DLD1 (cell line): ENCODE data around the gene MAPK8.
"Not testable (repeated sequence)": the region's sequence is repeated elsewhere in the genome, so short reads cannot be mapped to it uniquely, and the experiment has no call there.

Source experiments
- in situ Hi-C: cut with HindIII; loops from 2 replicates; pipeline ENCODE4 v1.10.0; 2017; ENCODE audit warnings: low sequenced_read_pairs

The MAPK8 gene

DNA sequence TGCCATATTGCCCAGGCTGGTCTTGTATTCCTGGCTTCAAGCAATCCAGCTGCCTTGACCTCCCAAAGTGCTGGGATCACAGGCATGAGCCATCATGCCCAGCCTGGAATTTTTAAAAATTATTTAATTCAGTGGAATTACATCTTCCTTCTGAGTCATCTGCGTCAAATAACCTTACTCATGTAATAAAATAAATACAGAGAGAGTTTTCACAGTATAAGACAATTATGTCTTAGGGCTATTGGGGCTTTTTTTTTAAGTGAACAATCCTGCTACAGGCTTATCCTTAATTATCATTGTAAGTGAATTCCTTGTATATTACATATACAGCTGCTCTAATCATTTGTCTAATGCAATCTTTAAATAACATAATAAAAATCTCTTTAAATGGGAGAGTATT lies 108.3 kb downstream of the MAPK8 start:
- in situ Hi-C loops: no loop called here

DNA sequence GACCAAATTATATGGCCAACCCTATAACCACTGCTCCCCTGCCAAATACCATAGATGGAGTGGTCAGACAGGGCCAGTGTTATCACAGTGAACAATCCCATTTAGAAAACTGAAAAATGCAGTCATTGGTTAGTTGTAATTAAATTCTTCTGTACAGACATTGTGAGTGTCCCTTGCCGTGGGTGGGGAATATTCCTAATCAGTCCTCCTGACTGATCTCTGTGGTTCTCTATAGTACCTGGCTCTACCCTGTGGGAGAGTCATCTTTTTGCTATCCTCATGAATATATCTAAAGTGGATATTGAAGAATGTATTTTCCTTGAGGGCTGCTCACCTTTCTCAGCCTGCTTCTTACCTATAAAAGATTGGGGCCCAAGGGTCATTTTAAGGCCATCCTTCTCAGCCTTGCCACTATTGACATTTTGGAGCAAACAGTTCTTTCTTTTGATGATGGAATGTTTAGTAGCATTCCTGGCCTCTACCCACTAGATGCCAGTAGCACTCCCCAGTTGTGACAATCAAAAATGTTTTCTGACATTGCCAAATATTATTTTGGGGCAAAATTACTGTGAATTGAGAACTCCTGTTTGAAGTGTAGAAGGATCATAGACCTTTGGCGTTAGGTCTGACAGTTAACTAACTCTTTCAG lies 110.2 kb downstream of the MAPK8 start:
- in situ Hi-C loops: no loop called here

DNA sequence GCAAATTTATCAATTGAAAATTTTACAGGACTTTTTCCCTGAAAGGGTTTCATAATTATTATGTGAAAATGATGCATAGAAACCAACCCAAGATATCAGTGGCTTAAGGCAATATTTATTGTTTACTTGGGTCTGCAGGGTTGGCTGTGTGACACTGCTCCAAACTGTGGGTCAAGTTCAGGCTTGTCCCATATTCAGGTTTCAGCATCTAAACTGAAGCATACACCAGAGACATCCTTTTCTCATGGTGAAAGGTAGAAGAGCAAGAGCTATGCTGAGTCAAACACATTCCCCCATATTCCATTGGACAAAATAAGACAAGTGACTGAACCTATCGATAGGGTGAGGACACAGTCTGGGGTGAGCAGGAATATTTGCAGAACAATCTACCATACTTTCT lies 110.9 kb downstream of the MAPK8 start:
- in situ Hi-C loops: no loop called here

DNA sequence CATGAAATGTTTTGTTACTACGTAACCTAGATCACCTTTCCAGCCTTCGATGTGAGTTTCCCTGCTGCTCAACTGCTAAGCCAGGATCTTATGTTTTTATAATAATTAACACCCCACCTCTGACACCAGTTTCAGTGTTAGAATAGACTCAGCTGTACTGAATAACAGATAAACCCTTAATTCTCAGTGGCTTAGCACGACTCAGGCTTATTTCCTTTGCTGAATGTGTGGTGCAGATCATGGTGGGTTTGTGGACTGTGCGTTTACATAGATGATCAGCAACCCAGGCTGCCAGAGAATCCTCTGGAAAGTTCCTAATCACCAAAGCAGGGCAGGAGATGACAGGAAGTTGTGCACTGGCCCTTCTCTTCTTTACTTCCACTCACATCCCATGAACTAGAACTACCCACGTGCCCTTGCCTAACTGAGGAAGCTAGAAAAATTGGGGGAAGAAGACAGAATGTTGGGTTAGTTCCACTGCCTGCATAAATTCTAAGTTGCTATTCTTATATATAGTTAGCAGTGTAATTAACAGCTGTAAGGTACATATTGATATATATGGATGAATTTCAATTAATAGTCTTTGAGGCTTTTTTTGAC lies 111.8 kb downstream of the MAPK8 start:
- in situ Hi-C loops: no loop called here

GRCh38 chr10:48419714-48420113 lies 113.2 kb downstream of the MAPK8 start:
- in situ Hi-C loops: no loop called here

DNA sequence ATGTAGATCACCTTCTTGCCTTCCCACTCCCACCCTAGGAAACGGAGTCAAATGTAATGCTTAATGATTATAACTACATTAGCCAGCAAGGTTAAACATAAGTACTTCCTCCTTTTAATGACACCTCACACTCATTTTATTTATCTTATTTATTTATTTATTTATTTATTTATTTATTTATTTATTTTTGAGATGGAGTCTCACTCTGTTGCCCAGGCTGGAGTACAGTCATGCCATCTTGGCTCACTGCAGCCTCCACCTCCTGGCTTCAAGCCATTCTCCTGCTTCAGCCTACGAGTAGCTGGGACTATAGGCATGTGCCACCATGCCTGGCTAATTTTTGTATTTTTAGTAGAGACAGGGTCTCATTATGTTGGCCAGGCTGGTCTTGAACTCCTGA lies 115.4 kb downstream of the MAPK8 start:
- in situ Hi-C loops: not testable (repeated sequence)

DNA sequence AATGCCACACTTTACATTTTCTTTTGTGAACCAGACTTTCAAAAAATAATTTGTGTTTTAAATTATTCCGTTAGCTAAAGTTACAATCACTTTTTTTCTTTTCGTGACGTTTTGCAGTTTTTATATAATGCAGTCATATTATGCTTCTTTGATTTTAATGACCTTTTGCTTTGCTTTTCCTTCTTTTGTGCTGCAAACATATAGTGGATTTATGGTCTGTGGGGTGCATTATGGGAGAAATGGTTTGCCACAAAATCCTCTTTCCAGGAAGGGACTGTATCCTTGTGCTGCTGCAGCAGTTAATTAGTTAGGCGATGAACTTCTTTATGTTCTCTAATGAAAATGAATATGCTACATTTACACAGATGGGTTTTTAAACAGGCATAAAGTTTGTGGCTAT lies 117.4 kb downstream of the MAPK8 start:
- in situ Hi-C loops: no loop called here

DNA sequence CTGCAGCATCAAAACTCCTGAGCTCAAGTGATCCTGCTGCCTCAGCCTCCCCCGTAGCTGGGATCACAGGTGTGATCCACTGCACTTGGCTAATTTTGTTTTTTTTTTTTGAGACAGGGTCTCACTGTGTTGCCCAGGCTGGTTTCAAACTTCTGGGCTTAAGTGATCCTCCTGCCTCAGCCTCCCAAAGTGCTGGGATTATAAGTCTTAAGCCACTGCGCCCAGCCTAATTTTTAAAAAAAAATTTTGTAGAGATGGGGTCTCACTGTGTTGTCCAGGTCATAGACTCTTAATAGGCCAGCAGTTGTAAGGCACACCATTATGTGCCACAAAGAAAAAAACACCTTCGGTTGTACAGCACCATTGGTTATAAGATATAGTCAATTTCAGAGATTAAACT lies 122.4 kb downstream of the MAPK8 start:
- in situ Hi-C loops: loop anchor here (25.0 kb wide), 1 partner anchor 1892 kb away; no protein-coding TSS in a partner anchor

- in situ Hi-C loops: loop anchor here (25.0 kb wide), 1 partner anchor 1892 kb away; no protein-coding TSS in a partner anchor
Measured at GRCh38 chr10:48429309-48429708, 122.8 kb downstream of the MAPK8 start.

GRCh38 chr10:48430402-48430993 lies 124.0 kb downstream of the MAPK8 start:
- in situ Hi-C loops: loop anchor here (25.0 kb wide), 1 partner anchor 1893 kb away; no protein-coding TSS in a partner anchor

DNA sequence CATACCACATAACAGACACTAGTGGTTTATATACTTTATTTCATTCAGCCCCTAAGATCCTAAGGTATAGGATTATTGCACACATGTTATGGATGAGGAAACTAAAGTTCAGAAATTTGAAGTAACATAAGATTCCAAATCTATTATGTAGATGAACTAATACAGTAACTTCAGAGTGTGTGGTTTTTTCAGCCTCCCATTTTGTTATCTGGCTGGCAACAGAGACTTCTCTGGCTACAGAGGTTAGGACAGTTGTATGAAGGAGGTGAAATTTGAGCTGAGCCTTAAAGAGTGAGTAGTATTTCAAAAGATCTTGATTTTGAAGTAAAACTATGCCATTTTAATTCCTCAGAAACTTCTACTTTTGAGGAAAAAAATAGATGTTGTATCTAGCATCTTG lies 125.4 kb downstream of the MAPK8 start:
- in situ Hi-C loops: loop anchor here (25.0 kb wide), 1 partner anchor 1895 kb away; no protein-coding TSS in a partner anchor

DNA sequence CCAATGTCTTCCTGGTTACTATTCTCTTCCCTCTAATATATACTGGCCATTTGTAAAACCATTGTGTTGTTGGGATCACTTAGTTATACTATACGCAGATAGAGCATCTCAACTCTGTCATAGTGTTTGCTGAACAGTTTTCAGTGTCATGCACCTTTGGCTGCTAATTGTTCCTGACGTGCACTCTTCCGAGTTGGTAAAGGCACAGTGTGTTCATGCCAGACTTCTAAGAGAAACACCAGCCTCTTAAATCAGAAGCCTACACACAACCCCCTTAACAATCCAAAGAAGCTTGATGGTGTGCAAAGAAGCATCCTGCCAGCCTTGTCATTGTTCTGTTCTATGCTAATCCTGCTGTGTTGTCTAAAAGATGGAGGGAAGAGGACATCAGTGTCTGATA lies 131.1 kb downstream of the MAPK8 start:
- in situ Hi-C loops: loop anchor here (25.0 kb wide), 1 partner anchor 1900 kb away; no protein-coding TSS in a partner anchor

GRCh38 chr10:48439031-48439430 lies 132.6 kb downstream of the MAPK8 start:
- in situ Hi-C loops: loop anchor here (25.0 kb wide), 1 partner anchor 1902 kb away; no protein-coding TSS in a partner anchor

DNA sequence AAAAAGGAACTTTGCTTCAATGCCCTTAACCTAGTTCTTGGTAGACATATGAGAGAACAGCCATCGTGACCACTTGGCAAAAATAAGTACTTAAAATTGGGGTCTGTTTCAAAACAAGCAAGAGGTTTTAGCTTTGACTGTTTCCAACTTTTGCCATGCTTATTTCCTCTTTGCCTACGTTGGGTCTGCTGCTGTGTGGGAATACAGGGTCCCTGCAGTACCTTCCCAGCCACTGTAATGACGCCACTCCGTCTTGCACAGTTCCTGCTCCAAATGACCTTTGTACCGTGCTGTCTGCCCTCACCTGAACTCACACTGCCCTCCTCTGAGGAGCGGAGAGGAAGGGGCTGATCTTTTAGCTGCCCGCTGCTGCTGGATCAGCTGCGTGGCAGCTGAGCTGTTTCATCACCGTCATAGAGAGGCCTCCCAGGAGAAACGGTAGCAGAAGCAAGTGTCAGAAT lies 133.1 kb downstream of the MAPK8 start:
- in situ Hi-C loops: loop anchor here (25.0 kb wide), 1 partner anchor 1902 kb away; no protein-coding TSS in a partner anchor

DNA sequence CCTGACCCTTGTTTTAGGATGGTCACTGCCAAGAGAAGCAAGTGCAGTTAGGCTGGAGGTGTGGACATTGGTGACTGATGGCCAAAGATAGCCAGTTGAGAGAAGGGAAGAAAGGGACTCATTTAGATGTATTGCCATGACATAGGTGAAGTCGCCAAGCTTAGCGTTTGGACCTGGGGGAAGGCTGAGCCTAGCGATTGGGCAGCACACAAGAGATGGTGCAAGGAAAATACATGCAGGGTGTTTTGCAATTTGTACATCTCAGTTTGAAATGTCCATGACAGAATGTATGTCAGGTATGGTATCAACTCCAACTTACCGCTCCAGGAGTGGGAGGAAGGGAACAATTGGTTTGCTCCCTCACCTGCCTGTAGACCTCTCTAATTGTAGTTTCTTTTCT lies 134.3 kb downstream of the MAPK8 start:
- in situ Hi-C loops: loop anchor here (25.0 kb wide), 1 partner anchor 1903 kb away; no protein-coding TSS in a partner anchor

GRCh38 chr10:48442090-48442808 lies 135.8 kb downstream of the MAPK8 start:
- in situ Hi-C loops: loop anchor here (25.0 kb wide), 1 partner anchor 1905 kb away; no protein-coding TSS in a partner anchor

GRCh38 chr10:48442809-48443177 lies 136.3 kb downstream of the MAPK8 start:
- in situ Hi-C loops: loop anchor here (25.0 kb wide), 1 partner anchor 1905 kb away; no protein-coding TSS in a partner anchor

DNA sequence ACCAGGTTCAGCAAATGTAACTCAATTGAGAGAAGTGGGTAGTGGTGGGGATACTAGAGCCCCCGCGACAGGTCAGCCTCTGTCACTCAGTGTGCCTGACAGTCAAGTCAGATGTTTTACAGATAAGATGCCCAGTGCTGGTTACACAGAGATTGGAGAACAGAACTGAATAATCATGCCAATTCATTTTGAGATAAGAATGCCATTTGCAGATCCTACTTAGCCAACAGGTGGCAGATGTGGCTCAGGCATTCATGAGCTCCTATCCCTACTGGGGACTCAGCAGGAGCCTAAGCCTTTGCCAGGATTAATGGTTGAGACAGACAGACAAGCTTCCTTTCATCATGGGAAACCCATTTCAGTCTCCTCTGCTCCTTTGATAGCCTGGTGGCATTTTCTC lies 137.8 kb downstream of the MAPK8 start:
- in situ Hi-C loops: loop anchor here (25.0 kb wide), 1 partner anchor 1907 kb away; no protein-coding TSS in a partner anchor

DNA sequence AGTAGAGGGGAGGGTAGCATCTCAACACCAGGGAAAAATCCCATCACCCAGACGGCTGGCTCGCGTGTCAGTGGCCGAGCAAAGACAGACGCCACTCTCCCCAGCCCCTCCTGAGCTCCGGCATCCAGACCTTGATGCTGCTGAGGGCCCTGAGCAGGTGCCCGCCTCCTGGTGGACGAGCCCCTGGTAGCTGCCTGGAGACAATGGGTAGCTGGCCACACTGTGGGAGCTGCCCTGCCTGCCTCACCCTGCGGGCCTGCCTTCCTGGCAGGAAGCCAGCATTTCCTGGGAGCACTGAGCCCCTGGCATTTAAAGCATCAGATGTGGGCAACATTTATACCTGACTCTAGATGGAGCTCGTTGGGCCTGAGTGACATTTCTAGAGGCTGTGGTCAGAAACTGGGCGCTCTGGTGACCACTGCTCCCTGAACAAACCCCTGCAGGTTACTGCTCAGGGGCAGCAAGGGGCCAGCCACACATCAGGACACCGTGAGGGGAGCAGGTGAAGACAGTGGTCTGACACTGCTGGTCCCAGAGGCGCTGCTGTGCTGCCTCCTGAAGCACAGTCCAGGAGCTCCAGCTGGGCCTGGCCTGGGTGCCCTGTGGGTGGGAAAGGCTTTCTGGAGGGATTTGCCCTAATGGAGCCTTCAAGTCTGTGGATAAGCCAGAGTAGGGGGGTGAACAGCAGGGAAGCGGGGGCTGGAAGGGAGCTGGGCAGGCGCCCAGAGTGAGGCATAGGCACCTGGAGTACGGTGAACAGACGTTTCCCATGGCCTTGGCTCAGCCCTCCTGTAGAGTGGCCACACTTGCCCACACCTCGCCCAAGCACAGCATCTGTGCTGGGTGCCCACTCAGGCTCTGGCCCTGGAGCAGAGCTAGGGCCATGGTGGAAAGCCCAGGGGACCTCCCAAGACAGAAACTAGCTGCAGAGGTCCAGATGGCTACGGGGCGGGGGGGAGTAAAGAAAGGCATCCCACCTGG lies 138.7 kb downstream of the MAPK8 start:
- in situ Hi-C loops: loop anchor here (25.0 kb wide), 1 partner anchor 1908 kb away; no protein-coding TSS in a partner anchor

GRCh38 chr10:48445932-48446331 lies 139.5 kb downstream of the MAPK8 start:
- in situ Hi-C loops: loop anchor here (25.0 kb wide), 1 partner anchor 1909 kb away; no protein-coding TSS in a partner anchor
